Measurements from ENCODE around the gene SFTPB.

Gene SFTPB

GRCh38 chr2:85699325-85699724, 31.3 kb upstream of the SFTPB start:
- DNase-seq = no peak

- DNase-seq = no peak
Observed at GRCh38 chr2:85698880-85699254, 30.9 kb upstream of the SFTPB start.

GRCh38 chr2:85698184-85698879, 30.3 kb upstream of the SFTPB start:
- no peak for DNase-seq

- DNase-seq = no peak
Observed at GRCh38 chr2:85697716-85698115, 29.7 kb upstream of the SFTPB start.

DNA sequence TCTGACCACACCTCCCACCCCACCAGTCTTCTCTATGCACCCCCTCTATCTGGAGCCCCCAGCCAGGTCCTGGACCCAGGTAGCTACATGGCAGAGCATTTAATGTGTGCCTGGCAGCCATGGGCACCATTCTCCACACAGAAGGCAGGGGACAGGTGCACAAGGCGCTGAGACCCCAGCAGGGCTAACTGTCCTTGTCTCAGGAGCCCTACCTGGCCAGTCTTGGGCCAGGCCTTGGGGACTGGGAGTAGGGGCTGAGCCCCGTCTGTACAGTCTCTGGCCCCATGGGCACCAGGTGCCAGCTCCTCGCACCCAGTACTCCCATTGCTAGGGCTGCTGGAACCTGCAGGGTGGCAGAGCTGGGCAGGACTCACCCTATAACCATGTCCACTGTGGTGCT, 29.1 kb upstream of the SFTPB start:
- DNase-seq = no peak

- DNase-seq = no peak
Observed at GRCh38 chr2:85695691-85696668, 28.0 kb upstream of the SFTPB start.

DNA sequence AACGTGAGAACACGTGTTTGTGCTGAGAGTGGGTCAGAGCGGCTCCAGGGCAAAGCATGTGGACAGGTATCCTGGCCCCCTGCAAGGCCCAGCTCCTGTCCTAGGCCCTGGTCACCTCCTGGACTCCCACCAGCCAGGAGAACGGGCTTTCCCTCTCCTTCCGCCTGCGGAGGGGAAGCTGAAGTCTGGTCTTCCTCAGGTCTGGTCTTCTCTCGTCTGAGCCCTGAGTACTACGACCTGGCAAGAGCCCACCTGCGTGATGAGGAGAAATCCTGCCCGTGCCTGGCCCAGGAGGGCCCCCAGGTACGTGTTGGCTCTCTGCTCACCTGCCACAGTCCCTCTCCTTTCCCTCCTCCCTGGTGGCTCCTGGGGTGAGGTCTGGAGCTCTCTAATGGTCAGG, 27.1 kb upstream of the SFTPB start:
- no peak for DNase-seq

- no peak for DNase-seq
Observed at GRCh38 chr2:85694052-85695025, 26.3 kb upstream of the SFTPB start, which contains the start of gene GNLY. GNLY (plus strand) TSS chr2:85694358; CDS start chr2:85694419, 61 bp downstream.

DNA sequence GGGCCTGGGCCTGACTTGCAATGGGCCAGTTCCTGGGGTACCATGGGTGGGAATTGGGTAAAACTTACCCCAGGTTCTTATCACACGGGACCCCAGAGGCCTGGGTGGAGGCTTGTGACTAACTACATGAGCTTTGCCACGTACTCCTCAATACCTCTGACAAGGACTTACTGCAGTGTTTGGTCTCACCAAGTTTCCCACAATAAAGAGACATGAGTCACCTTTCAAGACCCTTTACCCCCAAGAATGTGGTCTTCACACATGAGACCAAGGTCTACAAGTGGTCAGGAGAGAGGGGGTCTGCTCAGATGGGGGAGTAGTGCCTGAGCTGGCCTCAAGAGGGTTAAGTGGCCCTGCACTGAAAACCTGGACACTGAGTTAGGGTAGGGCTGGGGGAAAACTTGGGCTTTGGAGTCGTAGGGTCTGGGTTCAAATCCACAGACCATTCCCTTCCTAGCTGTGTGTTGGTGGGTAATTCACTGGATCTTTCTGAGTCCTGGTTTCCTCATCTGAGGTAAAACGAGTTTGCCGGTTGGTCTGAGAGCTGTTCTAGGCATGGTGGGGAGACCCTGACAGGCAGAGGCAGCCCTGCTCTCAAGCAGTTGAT, 24.1 kb upstream of the SFTPB start:
- no peak for DNase-seq

- no peak for DNase-seq
Observed at GRCh38 chr2:85690932-85691331, 22.9 kb upstream of the SFTPB start.

- DNase-seq = no peak
Observed at GRCh38 chr2:85684806-85685205, 16.8 kb upstream of the SFTPB start.

- DNase-seq = no peak
Observed at GRCh38 chr2:85684380-85684779, 16.4 kb upstream of the SFTPB start.

- no peak for DNase-seq
Observed at GRCh38 chr2:85682378-85682777, 14.4 kb upstream of the SFTPB start.

DNA sequence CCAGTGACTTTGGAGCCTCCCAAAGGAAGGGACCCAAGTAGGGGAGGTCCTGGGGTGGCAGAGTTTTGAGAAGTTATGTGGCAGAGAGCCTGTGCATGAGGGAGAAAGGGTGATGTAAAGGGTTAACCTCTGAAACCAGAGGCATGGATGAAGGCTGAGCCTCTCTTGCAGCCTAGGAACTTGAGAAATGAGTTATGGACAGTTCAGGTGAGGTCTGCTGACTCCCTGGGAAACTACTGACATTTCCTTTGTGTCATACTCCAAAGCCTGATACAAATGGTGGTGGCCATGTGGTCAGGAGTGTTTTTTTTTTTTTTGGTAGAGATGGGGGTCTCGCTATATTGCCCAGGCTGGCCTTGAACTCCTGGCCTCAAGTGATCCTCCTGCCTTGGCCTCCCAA, 13.8 kb upstream of the SFTPB start:
- DNase-seq = no peak

GRCh38 chr2:85681372-85681763, 13.4 kb upstream of the SFTPB start:
- no peak for DNase-seq

GRCh38 chr2:85680707-85681371, 12.8 kb upstream of the SFTPB start:
- DNase-seq = no peak

- DNase-seq = peak; percentile 80
Observed at GRCh38 chr2:85678794-85679672, 11.0 kb upstream of the SFTPB start.

DNA sequence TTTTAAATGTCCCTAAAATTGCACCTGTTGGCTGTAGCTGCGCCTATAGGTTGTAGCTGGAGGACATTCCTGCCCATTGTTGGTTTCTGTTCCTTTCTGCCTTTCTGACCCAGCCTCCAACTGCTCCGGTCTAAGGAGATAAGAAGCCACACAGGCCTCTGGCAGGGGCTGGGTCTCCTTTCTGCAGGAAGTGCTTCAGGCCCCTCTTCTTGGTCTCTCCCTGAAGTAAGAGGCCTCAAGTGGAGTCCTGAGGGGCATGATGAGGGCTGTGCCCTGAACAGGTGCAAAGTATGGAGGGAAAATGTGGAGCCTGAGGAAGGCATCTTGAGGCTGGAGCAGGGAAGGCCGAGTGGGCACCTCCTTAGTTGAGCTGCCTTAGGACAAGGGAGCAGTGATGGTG, 10.4 kb upstream of the SFTPB start:
- DNase-seq = no peak

DNA sequence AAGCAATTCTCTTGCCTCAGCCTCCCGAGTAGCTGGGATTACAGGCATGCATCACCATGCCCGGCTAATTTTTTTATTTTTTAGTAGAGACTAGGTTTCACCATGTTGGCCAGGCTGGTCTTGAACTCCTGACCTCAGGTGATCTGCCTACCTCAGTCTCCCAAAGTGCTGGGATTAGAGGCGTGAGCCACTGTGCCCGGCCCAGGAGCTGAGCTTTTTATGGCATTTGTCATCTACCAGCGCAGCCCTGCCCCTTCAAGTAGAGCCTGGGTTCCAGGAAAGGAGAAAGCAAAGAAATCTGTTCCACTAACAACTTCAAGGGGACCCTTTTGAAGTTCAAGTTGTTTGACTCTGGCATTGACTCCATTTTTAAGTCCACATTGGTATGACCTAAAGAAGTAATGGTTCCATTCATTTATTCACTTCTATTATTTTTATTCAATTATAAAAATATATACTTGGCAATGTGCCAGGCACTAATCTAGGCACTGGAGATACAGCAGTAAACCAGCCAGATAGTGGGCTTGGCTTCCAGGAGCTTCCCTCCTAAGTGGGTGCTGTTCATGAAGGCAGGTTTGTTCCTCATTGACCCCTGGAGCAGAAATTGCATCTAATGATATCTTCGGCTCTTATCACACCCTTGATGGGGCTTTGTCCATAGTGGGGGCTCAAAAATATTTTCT, 8.0 kb upstream of the SFTPB start:
- DNase-seq = no peak

GRCh38 chr2:85675427-85675826, 7.4 kb upstream of the SFTPB start:
- no peak for DNase-seq
